IMR-90 (cell line): ENCODE results near the gene ABCC3. TPM values are rescaled to one million over a fixed set of nuclear protein-coding genes. Genes with fewer than 3 reads are reported as not detected.
A peak's percentile ranks its signal among the peaks of the same experiment; 100 is the strongest.

ENCODE experiments used
- ATAC-seq: fragments of 200-7000 bp; cut with Tn5 transposase; 2 replicates; pipeline ENCODE4 v1.9.1; 2020; ENCODE audit warnings: low read depth, mild to moderate bottlenecking, moderate library complexity
- BruUV-seq: library from RNA; stranded (reverse); fragments of 400-500 nt; replicated peaks from 2 replicates; lab custom pipeline; 2021; lab: Mats Ljungman, UMichigan
- CTCF ChIA-PET: fragments of 300-600 bp; formaldehyde crosslinking; extraction: SDS; loops from one replicate; lab custom pipeline; 2021; ENCODE audit warnings: antibody characterized with exemption; lab: Yijun Ruan, JAX
- POLR2A ChIA-PET: fragments of 300-600 bp; sonication (Branson Sonifier 250); formaldehyde crosslinking; loops from one replicate; lab custom pipeline; 2022; ENCODE audit warnings: antibody characterized with exemption; ENCODE audit not compliant: unreplicated experiment; lab: Charles Lee
- DNase-seq: peaks from one replicate; pipeline ENCODE4 v3.0.0; 2013
- H2AFZ ChIP-seq: replicated peaks from 2 replicates; pipeline ENCODE3; 2013; ENCODE audit warnings: low read length, mild to moderate bottlenecking; ENCODE audit not compliant: poor library complexity
- H2AK5ac ChIP-seq: 2 replicates; pipeline ENCODE4 v1.6.1; 2013; ENCODE audit warnings: low read depth, low read length, inconsistent platforms
- H2AK9ac ChIP-seq: replicated peaks from 2 replicates; pipeline ENCODE3; 2013; ENCODE audit warnings: mild to moderate bottlenecking, low read depth, low read length, moderate library complexity; ENCODE audit not compliant: poor library complexity
- H2BK120ac ChIP-seq: 2 replicates; pipeline ENCODE4 v1.6.1; 2013; ENCODE audit warnings: low read depth, low read length, inconsistent platforms
- H2BK15ac ChIP-seq: 3 replicates; pipeline ENCODE4 v1.6.1; 2013; ENCODE audit warnings: low read depth, low read length, inconsistent platforms
- H2BK20ac ChIP-seq: 2 replicates; pipeline ENCODE4 v1.6.1; 2013; ENCODE audit warnings: low read depth, mild to moderate bottlenecking, inconsistent platforms, low read length, moderate library complexity
- H2BK5ac ChIP-seq: 2 replicates; pipeline ENCODE4 v1.6.1; 2013; ENCODE audit warnings: mild to moderate bottlenecking, low read depth, low read length, inconsistent platforms; ENCODE audit not compliant: poor library complexity, severe bottlenecking
- H3K14ac ChIP-seq: replicated peaks from 2 replicates; pipeline ENCODE4 v1.6.1; 2013; ENCODE audit warnings: low read depth, low read length, inconsistent platforms
- H3K18ac ChIP-seq: 2 replicates; pipeline ENCODE4 v1.6.1; 2013; ENCODE audit warnings: low read depth, low read length, control low read depth
- H3K23ac ChIP-seq: 2 replicates; pipeline ENCODE4 v1.6.1; 2013; ENCODE audit warnings: low read depth, low read length, inconsistent platforms
- H3K27ac ChIP-seq: 2 replicates; pipeline ENCODE4 v1.5.1; 2013; ENCODE audit warnings: mild to moderate bottlenecking, control low read depth, low read length; ENCODE audit not compliant: insufficient read depth
- H3K27me3 ChIP-seq: 2 replicates; pipeline ENCODE4 v1.6.1; 2013; ENCODE audit warnings: low read length; ENCODE audit not compliant: control insufficient read depth, insufficient read depth
- H3K36me3 ChIP-seq: 2 replicates; pipeline ENCODE4 v1.6.1; 2013; ENCODE audit warnings: low read length, mixed read lengths; ENCODE audit not compliant: control insufficient read depth, insufficient read depth
- H3K4ac ChIP-seq: 2 replicates; pipeline ENCODE4 v1.6.1; 2013; ENCODE audit warnings: low read depth, low read length, inconsistent platforms
- H3K4me1 ChIP-seq: 2 replicates; pipeline ENCODE4 v1.6.1; 2013; ENCODE audit warnings: low read length, mixed read lengths; ENCODE audit not compliant: control insufficient read depth, insufficient read depth
- H3K4me2 ChIP-seq: 2 replicates; pipeline ENCODE4 v1.6.1; 2013; ENCODE audit warnings: low read depth, mild to moderate bottlenecking, control low read depth, low read length, moderate library complexity
- H3K4me3 ChIP-seq: 2 replicates; pipeline ENCODE4 v1.5.1; 2013; ENCODE audit warnings: low read depth, mild to moderate bottlenecking, control low read depth, low read length, moderate library complexity; ENCODE audit not compliant: insufficient read depth
- H3K56ac ChIP-seq: 2 replicates; pipeline ENCODE4 v1.6.1; 2013; ENCODE audit warnings: low read length, inconsistent platforms; ENCODE audit not compliant: insufficient read depth; ENCODE audit errors: extremely low read depth
- H3K79me1 ChIP-seq, 2 experiments: 2 replicates each; pipeline ENCODE4 v1.6.1; 2013; ENCODE audit warnings: low read length in 2 of 2, inconsistent platforms in 1 of 2, low read depth in 1 of 2
- H3K9ac ChIP-seq: 2 replicates; pipeline ENCODE4 v1.6.1; 2013; ENCODE audit warnings: low read depth, low read length, control low read depth
- H3K9me1 ChIP-seq: 2 replicates; pipeline ENCODE4 v1.6.1; 2013; ENCODE audit warnings: low read length, inconsistent platforms; ENCODE audit not compliant: insufficient read depth
- H3K9me3 ChIP-seq: 2 replicates; pipeline ENCODE4 v1.6.1; 2013; ENCODE audit warnings: low read length; ENCODE audit not compliant: control insufficient read depth, insufficient read depth
- H4K20me1 ChIP-seq: 2 replicates; pipeline ENCODE4 v1.6.1; 2013; ENCODE audit warnings: low read length, inconsistent platforms; ENCODE audit not compliant: insufficient read depth
- H4K5ac ChIP-seq: 2 replicates; pipeline ENCODE4 v1.6.1; 2013; ENCODE audit warnings: mild to moderate bottlenecking, low read depth, low read length, control low read depth
- H4K8ac ChIP-seq, 2 experiments: 2 replicates each; pipeline ENCODE4 v1.6.1; 2013; ENCODE audit warnings: low read depth in 2 of 2, low read length in 2 of 2, control low read depth in 1 of 2, inconsistent platforms in 1 of 2
- H4K91ac ChIP-seq: 2 replicates; pipeline ENCODE4 v1.6.1; 2013; ENCODE audit warnings: low read depth, low read length, inconsistent platforms; ENCODE audit not compliant: insufficient read depth
- BHLHE40 ChIP-seq: fragments of 150-350 bp; IDR thresholded peaks from 2 replicates; pipeline ENCODE4 v1.6.1; 2016; ENCODE audit warnings: mild to moderate bottlenecking, low read depth, low read length
- CEBPB ChIP-seq: IDR thresholded peaks from 2 replicates; pipeline ENCODE4 v1.6.1; 2012; ENCODE audit warnings: low read depth, low read length, improper control_type of control experiment
- FOS ChIP-seq: fragments of 150-350 bp; IDR thresholded peaks from 2 replicates; pipeline ENCODE4 v1.6.1; 2016; ENCODE audit warnings: low read depth, low read length
- MAFK ChIP-seq: IDR thresholded peaks from 2 replicates; pipeline ENCODE4 v1.6.1; 2012; ENCODE audit warnings: low read depth, low read length, improper control_type of control experiment
- MAZ ChIP-seq: IDR thresholded peaks from 2 replicates; pipeline ENCODE4 v1.6.1; 2012; ENCODE audit warnings: low read depth, mild to moderate bottlenecking, low read length, improper control_type of control experiment, moderate library complexity, borderline replicate concordance
- MXI1 ChIP-seq: IDR thresholded peaks from 2 replicates; pipeline ENCODE4 v1.6.1; 2012; ENCODE audit warnings: low read depth, mild to moderate bottlenecking, low read length, moderate library complexity, borderline replicate concordance
- NFE2L2 ChIP-seq: fragments of 150-350 bp; IDR thresholded peaks from 2 replicates; pipeline ENCODE4 v1.6.1; 2016; ENCODE audit warnings: low read depth, mild to moderate bottlenecking, low read length
- RAD21 ChIP-seq: IDR thresholded peaks from 2 replicates; pipeline ENCODE4 v1.6.1; 2012; ENCODE audit warnings: low read length, improper control_type of control experiment
- RCOR1 ChIP-seq: IDR thresholded peaks from 2 replicates; pipeline ENCODE4 v1.6.1; 2012; ENCODE audit warnings: mild to moderate bottlenecking, low read length, improper control_type of control experiment; ENCODE audit not compliant: insufficient replicate concordance
- SMC3 ChIP-seq: fragments of 150-350 bp; IDR thresholded peaks from 2 replicates; pipeline ENCODE4 v1.6.1; 2016; ENCODE audit warnings: low read depth, mild to moderate bottlenecking, antibody characterized with exemption, low read length, moderate library complexity
- WGBS, 2 experiments: methylation state at CpG; one replicate each; pipeline versions ENCODE4 v1.1.5 to v1.1.7; 2013; ENCODE audit warnings: missing lambda C conversion rate in 2 of 2; ENCODE audit not compliant: insufficient read length in 1 of 2; ENCODE audit errors: extremely low coverage in 2 of 2; 5-methylcytosine and 5-hydroxymethylcytosine counted together
- dilution Hi-C: fragments of 300-500 bp; cut with HindIII; formaldehyde crosslinking; loops from one replicate; pipeline ENCODE4 v1.14.3; 2018; ENCODE audit warnings: low sequenced_read_pairs; ENCODE audit not compliant: unreplicated experiment
- in situ Hi-C: fragments of 300-500 bp; cut with MboI; formaldehyde crosslinking; loops from 3 replicates; pipeline ENCODE4 v1.14.3; 2019; ENCODE audit warnings: low sequenced_read_pairs, inconsistent platforms, mixed read lengths
- intact Hi-C: fragments of 100-400 bp; cut with micrococcal nuclease; formaldehyde crosslinking; loops from 2 replicates; pipeline ENCODE4 v1.10.0; 2022
- polyA plus RNA-seq, 3 experiments: library from polyadenylated mRNA; depleted of rRNA; stranded (reverse); fragments of >200 nt; gene quantifications; 2 replicates each; pipeline ENCODE4 v1.2.3, GENCODE V29; 2012; ENCODE audit warnings: low replicate concordance in 1 of 3
- total RNA-seq: library from RNA; depleted of rRNA; stranded (reverse); fragments of >200 nt; gene quantifications from 2 replicates; pipeline ENCODE4 v1.2.3, GENCODE V29; 2012
- TF ChIP-seq, protein P1 (sequence below): conservative IDR thresholded peaks from 2 replicates; pipeline ENCODE4 v1.5.1; 2012; ENCODE audit warnings: mild to moderate bottlenecking, low read depth, low read length, improper control_type of control experiment
- TF ChIP-seq, protein P2 (sequence below): fragments of 150-350 bp; IDR thresholded peaks from 2 replicates; pipeline ENCODE4 v1.6.1; 2017; ENCODE audit warnings: mild to moderate bottlenecking, antibody characterized with exemption, low read length, low read depth
- TF ChIP-seq, protein P3 (sequence below): fragments of 150-350 bp; IDR thresholded peaks from 2 replicates; pipeline ENCODE4 v1.6.1; 2016; ENCODE audit warnings: low read depth, mild to moderate bottlenecking, low read length, moderate library complexity, borderline replicate concordance

Gene ABCC3
- total and polyA plus RNA-seq, 2 of the 4 experiments (the other 2 are of a cell fraction) = 3.2 to 6.6 TPM

DNA sequence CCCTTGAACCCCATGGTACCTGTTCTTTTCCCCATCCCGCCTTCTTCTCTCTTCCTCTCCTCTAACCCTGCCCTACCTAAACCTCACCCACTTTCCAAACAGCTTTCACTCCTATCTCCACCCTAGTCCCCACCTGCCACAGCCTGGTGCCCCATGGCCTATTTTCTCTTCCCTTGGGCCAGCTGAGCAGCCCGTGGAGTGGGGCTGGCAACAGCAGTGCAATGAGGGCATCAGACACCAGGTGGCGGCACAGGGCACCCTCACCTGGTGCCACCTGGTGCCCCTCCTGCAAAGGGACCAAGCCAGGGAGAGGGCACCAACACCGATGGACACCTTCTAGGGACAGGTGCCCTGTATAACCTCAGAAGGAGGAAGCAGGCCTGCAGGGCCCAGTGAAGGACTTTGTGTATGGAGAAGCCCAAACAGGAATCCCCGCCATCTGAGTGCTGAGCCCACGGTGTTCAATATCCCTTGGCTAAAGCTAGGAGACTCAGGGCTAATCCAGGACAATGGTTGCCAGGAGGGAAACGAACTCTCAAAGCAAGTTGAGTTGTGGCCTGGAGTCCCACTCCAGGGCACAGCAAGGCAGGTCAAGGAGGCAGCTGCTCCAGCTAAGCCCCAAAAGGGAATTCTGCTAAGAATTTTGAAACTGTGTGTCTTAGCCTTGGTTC, 4.0 kb upstream of the ABCC3 start:
- H2AK9ac ChIP-seq = peak overlapping the region; percentile 71
- no peak overlapping the region for H3K9ac ChIP-seq
- no peak overlapping the region for H4K5ac ChIP-seq
- H3K27ac ChIP-seq = no peak overlapping the region
- peak overlapping the region; percentile 65 for H2AFZ ChIP-seq
- CTCF ChIA-PET = interaction anchor here (0.6 to 0.8 kb wide), 2 partner anchors 64 to 87 kb away, joined by 3 read pairs; no protein-coding TSS in a partner anchor
- H2BK15ac ChIP-seq = no peak overlapping the region
- H2BK120ac ChIP-seq = no peak overlapping the region
- in situ Hi-C loops (no loop called here), intact Hi-C loops (no loop called here), dilution Hi-C loops (no loop called here)
- H3K14ac ChIP-seq = no peak overlapping the region
- no peak overlapping the region for H4K91ac ChIP-seq
- no peak overlapping the region for H3K56ac ChIP-seq
- peaks cover 6% of the 10 kb centered on the region; the same call in 1 of the 2 replicates for H3K9me1 ChIP-seq
- WGBS, 2 experiments = 85% methylated on average over 5 of the region's 7 CpGs; no CpG with 5 or more reads in 1 of the 2 experiments
- H3K36me3 ChIP-seq = no peaks in the 10 kb centered on the region
- no TSS peak for BruUV-seq
- H2AK5ac ChIP-seq = peak overlapping the region; percentile 70; the same call in 1 of the 2 replicates
- DNase-seq (no peak), ATAC-seq (peak; percentile 10; the same call in 1 of the 2 replicates)
- TF ChIP-seq MAFK (no peak), CEBPB (no peak), NFE2L2 (no peak), BHLHE40 (no peak), RAD21 (peak; percentile 57), FOS (no peak), RCOR1 (no peak), MAZ (no peak), SMC3 (peak; percentile 66; the same call in 1 of the 2 replicates), MXI1 (no peak)
- TF ChIP-seq, protein P1, sequence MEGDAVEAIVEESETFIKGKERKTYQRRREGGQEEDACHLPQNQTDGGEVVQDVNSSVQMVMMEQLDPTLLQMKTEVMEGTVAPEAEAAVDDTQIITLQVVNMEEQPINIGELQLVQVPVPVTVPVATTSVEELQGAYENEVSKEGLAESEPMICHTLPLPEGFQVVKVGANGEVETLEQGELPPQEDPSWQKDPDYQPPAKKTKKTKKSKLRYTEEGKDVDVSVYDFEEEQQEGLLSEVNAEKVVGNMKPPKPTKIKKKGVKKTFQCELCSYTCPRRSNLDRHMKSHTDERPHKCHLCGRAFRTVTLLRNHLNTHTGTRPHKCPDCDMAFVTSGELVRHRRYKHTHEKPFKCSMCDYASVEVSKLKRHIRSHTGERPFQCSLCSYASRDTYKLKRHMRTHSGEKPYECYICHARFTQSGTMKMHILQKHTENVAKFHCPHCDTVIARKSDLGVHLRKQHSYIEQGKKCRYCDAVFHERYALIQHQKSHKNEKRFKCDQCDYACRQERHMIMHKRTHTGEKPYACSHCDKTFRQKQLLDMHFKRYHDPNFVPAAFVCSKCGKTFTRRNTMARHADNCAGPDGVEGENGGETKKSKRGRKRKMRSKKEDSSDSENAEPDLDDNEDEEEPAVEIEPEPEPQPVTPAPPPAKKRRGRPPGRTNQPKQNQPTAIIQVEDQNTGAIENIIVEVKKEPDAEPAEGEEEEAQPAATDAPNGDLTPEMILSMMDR = peak; percentile 62
- TF ChIP-seq, protein P2, sequence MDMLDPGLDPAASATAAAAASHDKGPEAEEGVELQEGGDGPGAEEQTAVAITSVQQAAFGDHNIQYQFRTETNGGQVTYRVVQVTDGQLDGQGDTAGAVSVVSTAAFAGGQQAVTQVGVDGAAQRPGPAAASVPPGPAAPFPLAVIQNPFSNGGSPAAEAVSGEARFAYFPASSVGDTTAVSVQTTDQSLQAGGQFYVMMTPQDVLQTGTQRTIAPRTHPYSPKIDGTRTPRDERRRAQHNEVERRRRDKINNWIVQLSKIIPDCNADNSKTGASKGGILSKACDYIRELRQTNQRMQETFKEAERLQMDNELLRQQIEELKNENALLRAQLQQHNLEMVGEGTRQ = no peak
- TF ChIP-seq, protein P3, sequence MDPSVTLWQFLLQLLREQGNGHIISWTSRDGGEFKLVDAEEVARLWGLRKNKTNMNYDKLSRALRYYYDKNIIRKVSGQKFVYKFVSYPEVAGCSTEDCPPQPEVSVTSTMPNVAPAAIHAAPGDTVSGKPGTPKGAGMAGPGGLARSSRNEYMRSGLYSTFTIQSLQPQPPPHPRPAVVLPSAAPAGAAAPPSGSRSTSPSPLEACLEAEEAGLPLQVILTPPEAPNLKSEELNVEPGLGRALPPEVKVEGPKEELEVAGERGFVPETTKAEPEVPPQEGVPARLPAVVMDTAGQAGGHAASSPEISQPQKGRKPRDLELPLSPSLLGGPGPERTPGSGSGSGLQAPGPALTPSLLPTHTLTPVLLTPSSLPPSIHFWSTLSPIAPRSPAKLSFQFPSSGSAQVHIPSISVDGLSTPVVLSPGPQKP = no peak
- peaks cover 12% of the 10 kb centered on the region; the same call in 1 of the 2 replicates for H3K27me3 ChIP-seq
- H4K8ac ChIP-seq = no peak overlapping the region; a peak in 1 of 4 replicates
- no peak overlapping the region for H3K23ac ChIP-seq
- peaks cover 14% of the 10 kb centered on the region for H3K4me1 ChIP-seq
- no peak overlapping the region for H3K4me3 ChIP-seq
- no peaks in the 10 kb centered on the region for H4K20me1 ChIP-seq
- no peak overlapping the region for H3K18ac ChIP-seq
- H3K4me2 ChIP-seq = no peak overlapping the region
- H3K4ac ChIP-seq = peak overlapping the region; percentile 29; the same call in 1 of the 2 replicates
- H2BK5ac ChIP-seq = no peak overlapping the region
- no peaks in the 10 kb centered on the region for H3K9me3 ChIP-seq
- H3K79me1 ChIP-seq = peaks cover 4 to 7% of the 10 kb centered on the region in 2 experiments; a peak in 3 of 4 replicates
- no peak overlapping the region for H2BK20ac ChIP-seq
- POLR2A ChIA-PET = no interaction called here
